ENCODE results near the gene LYRM4. TPM values are rescaled to one million over a fixed set of nuclear protein-coding genes. Genes with fewer than 3 reads are reported as not detected.

The LYRM4 gene
- total RNA-seq, result 10 to 100 TPM; 24.8 to 28.1 TPM
- 23.1 TPM for polyA plus RNA-seq (2013, experiment 1 of 2)
- polyA plus RNA-seq (2013, experiment 2 of 2), result 25.0 TPM
- total RNA-seq, result 6.8 to 52.9 (median 14.1) reads per million in 172 experiments

GRCh38 chr6:5260661-5261544 lies at the start of gene LYRM4, which contains the start of gene FARS2:
LYRM4 (minus strand) TSS chr6:5260950; CDS start chr6:5260733, 217 bp downstream.
FARS2 (plus strand) TSS chr6:5261513.
- peak; percentile 86 to 96 (median 89) for DNase-seq
- Histone ChIP-seq H3K9me3 (ENCODE audit: control insufficient read depth in 1 of 2, insufficient read depth in 1 of 2, low read length in 2 of 2) (no peaks in the 10 kb centered on the region), H3K36me3 (ENCODE audit: insufficient read depth, low read length) (no peaks in the 10 kb centered on the region), H3K4me1 (ENCODE audit: insufficient read depth, low read length) (peaks cover 13% of the 10 kb centered on the region), H3K27me3 (ENCODE audit: control insufficient read depth in 1 of 2, insufficient read depth in 2 of 2, low read length in 2 of 2) (no peaks in the 10 kb centered on the region), H3K27ac (ENCODE audit: low read depth in 1 of 2, low read length in 2 of 2) (peak within 1 kb of the TSS; percentile 98), H3K4me3 (ENCODE audit: low read length) (peak within 1 kb of the TSS; percentile 86)
- POLR2A ChIA-PET, result interaction anchor here (0.6 to 4.0 kb wide), 13 partner anchors 10 to 1398 kb away, joined by 3 to 74 read pairs (median 4); partner anchors contain the start of genes ECI2 and RPP40
- no peak for TF ChIP-seq CTCF (IDR thresholded peaks at IDR 0.05)
- Mint-ChIP-seq H3K4me3 (peak within 1 kb of the TSS; percentile 98), H3K27ac (peak within 1 kb of the TSS; percentile 100), H3K4me1 (ENCODE audit: low read depth) (peaks cover 38% of the 10 kb centered on the region), H3K9me3 (no peaks in the 10 kb centered on the region), H3K36me3 (ENCODE audit: low read depth) (peaks cover 48% of the 10 kb centered on the region), H3K27me3 (no peaks in the 10 kb centered on the region)
- ATAC-seq (ENCODE audit: poor library complexity), result peak; percentile 75
- CTCF ChIA-PET, result interaction anchor here (0.7 to 2.1 kb wide), 5 partner anchors 8 to 117 kb away, joined by 3 to 7 read pairs (median 3); no protein-coding TSS in a partner anchor
- intact Hi-C loops (cut with DNase I, micrococcal nuclease), result loop anchor here (1.0 to 10.0 kb wide), 7 partner anchors 86 to 1126 kb away; partner anchors contain the start of genes CDYL (in 1 of the 2), ECI2 (in 1 of the 2) and NRN1 (in 1 of the 2)

- ChIA-PET CTCF (no interaction called here), POLR2A (no interaction called here)
- no peaks in the 10 kb centered on the region for H3K27me3 ChIP-seq (ENCODE audit: control insufficient read depth in 1 of 2, insufficient read depth in 2 of 2, low read length in 2 of 2)
- no peak for ATAC-seq (ENCODE audit: poor library complexity)
- peaks cover 7% of the 10 kb centered on the region for H3K4me1 ChIP-seq (ENCODE audit: insufficient read depth, low read length)
- Mint-ChIP-seq H3K4me3 (no peak overlapping the region), H3K36me3 (ENCODE audit: low read depth) (peaks cover 4% of the 10 kb centered on the region), H3K4me1 (ENCODE audit: low read depth) (peaks cover 37% of the 10 kb centered on the region), H3K27me3 (no peaks in the 10 kb centered on the region), H3K9me3 (no peaks in the 10 kb centered on the region), H3K27ac (no peak overlapping the region)
- H3K4me3 ChIP-seq (ENCODE audit: low read length), result no peak overlapping the region
- no peak for DNase-seq
- intact Hi-C loops (cut with DNase I, micrococcal nuclease), result no loop called here
- TF ChIP-seq CTCF (IDR thresholded peaks at IDR 0.05), result no peak
- H3K36me3 ChIP-seq (ENCODE audit: insufficient read depth, low read length), result peaks cover 3% of the 10 kb centered on the region
- H3K27ac ChIP-seq (ENCODE audit: low read depth in 1 of 2, low read length in 2 of 2), result no peak overlapping the region
- no peaks in the 10 kb centered on the region for H3K9me3 ChIP-seq (ENCODE audit: control insufficient read depth in 1 of 2, insufficient read depth in 1 of 2, low read length in 2 of 2)
These were observed 47.3 kb upstream of the LYRM4 start for GRCh38 chr6:5308066-5308465.

GRCh38 chr6:5307058-5307457 lies 46.3 kb upstream of the LYRM4 start:
- H3K9me3 ChIP-seq (ENCODE audit: control insufficient read depth in 1 of 2, insufficient read depth in 1 of 2, low read length in 2 of 2), result no peaks in the 10 kb centered on the region
- H3K27ac Mint-ChIP-seq, result no peak overlapping the region
- intact Hi-C loops (cut with DNase I, micrococcal nuclease), result no loop called here
- H3K27me3 Mint-ChIP-seq, result no peaks in the 10 kb centered on the region
- H3K9me3 Mint-ChIP-seq, result no peaks in the 10 kb centered on the region
- peaks cover 3% of the 10 kb centered on the region for H3K36me3 ChIP-seq (ENCODE audit: insufficient read depth, low read length)
- no peak overlapping the region for H3K4me3 Mint-ChIP-seq
- H3K4me1 ChIP-seq (ENCODE audit: insufficient read depth, low read length), result peaks cover 18% of the 10 kb centered on the region
- peaks cover 43% of the 10 kb centered on the region for H3K4me1 Mint-ChIP-seq (ENCODE audit: low read depth)
- H3K27me3 ChIP-seq (ENCODE audit: control insufficient read depth in 1 of 2, insufficient read depth in 2 of 2, low read length in 2 of 2), result no peaks in the 10 kb centered on the region
- no peak overlapping the region for H3K4me3 ChIP-seq (ENCODE audit: low read length)
- no peak overlapping the region for H3K27ac ChIP-seq (ENCODE audit: low read depth in 1 of 2, low read length in 2 of 2)
- no peak for ATAC-seq (ENCODE audit: poor library complexity)
- TF ChIP-seq CTCF (IDR thresholded peaks at IDR 0.05), result no peak
- ChIA-PET POLR2A (no interaction called here), CTCF (no interaction called here)
- DNase-seq, result no peak
- H3K36me3 Mint-ChIP-seq (ENCODE audit: low read depth), result peaks cover 4% of the 10 kb centered on the region

All from CD4-positive, alpha-beta T cell (primary cell).